H1 (cell line): ENCODE results near the gene LRRC49. TPM values are rescaled to one million over a fixed set of nuclear protein-coding genes. Genes with fewer than 3 reads are reported as not detected.

ENCODE experiments used
- CTCF ChIA-PET: fragments of 300-600 bp; sonication (Branson Sonifier 250); formaldehyde crosslinking; loops from one replicate; lab custom pipeline; 2021; ENCODE audit not compliant: partially characterized antibody; lab: Charles Lee
- POLR2A ChIA-PET: fragments of 300-600 bp; sonication (Branson Sonifier 250); formaldehyde crosslinking; loops from one replicate; lab custom pipeline; 2021; ENCODE audit warnings: inconsistent platforms; ENCODE audit not compliant: partially characterized antibody; lab: Charles Lee
- DNase-seq, 2 experiments: peaks; one replicate each; pipeline versions ENCODE4 v3.0.0 to v3.0.0-alpha.2; 2010 to 2022; ENCODE audit warnings: low spot score in 2 of 2, low read depth in 1 of 2, mixed read lengths in 1 of 2
- FAIRE-seq: peaks from 2 replicates; lab custom pipeline; 2011; peaks lifted over from hg19 to GRCh38; lab: Jason Lieb, UNC
- H2AFZ ChIP-seq: 2 replicates; pipeline ENCODE4 v1.8.1; 2012; ENCODE audit warnings: low read length, inconsistent platforms
- H2AK5ac ChIP-seq: 2 replicates; pipeline ENCODE4 v1.6.1; 2013; ENCODE audit warnings: low read depth, low read length
- H2BK120ac ChIP-seq: replicated peaks from 2 replicates; pipeline ENCODE3; 2013; ENCODE audit warnings: low read depth, low read length, inconsistent platforms
- H2BK12ac ChIP-seq: 2 replicates; pipeline ENCODE4 v1.6.1; 2013; ENCODE audit warnings: low read depth, low read length
- H2BK15ac ChIP-seq: 2 replicates; pipeline ENCODE4 v1.6.1; 2013; ENCODE audit warnings: low read length
- H2BK20ac ChIP-seq: 2 replicates; pipeline ENCODE4 v1.6.1; 2013; ENCODE audit warnings: low read length
- H2BK5ac ChIP-seq: 2 replicates; pipeline ENCODE4 v1.6.1; 2013; ENCODE audit warnings: low read depth, low read length
- H3K14ac ChIP-seq: 2 replicates; pipeline ENCODE4 v1.6.1; 2013; ENCODE audit warnings: inconsistent platforms; ENCODE audit not compliant: insufficient read length
- H3K18ac ChIP-seq: 2 replicates; pipeline ENCODE4 v1.6.1; 2013; ENCODE audit warnings: low read length; ENCODE audit errors: extremely low read depth
- H3K23ac ChIP-seq: 2 replicates; pipeline ENCODE4 v1.6.1; 2013; ENCODE audit warnings: inconsistent platforms; ENCODE audit not compliant: insufficient read length
- H3K23me2 ChIP-seq: 2 replicates; pipeline ENCODE4 v1.6.1; 2013; ENCODE audit warnings: low read depth, low read length
- H3K27ac ChIP-seq: 2 replicates; pipeline ENCODE4 v1.6.1; 2011; ENCODE audit warnings: low read depth, low read length, inconsistent platforms
- H3K27me3 ChIP-seq, 4 experiments: replicated peaks in 1 of 4; 1 replicate in 1 of 4; 2 replicates in 3 of 4; pipeline versions ENCODE4 v1.6.1 to v1.8.1; 2011 to 2013; ENCODE audit warnings: low read length in 3 of 4, mild to moderate bottlenecking in 3 of 4, inconsistent platforms in 2 of 4, mixed read lengths in 2 of 4, moderate library complexity in 1 of 4; ENCODE audit not compliant: control insufficient read depth in 3 of 4, insufficient read depth in 3 of 4; ENCODE audit errors: extremely low read depth in 1 of 4
- H3K36me3 ChIP-seq, 4 experiments: 2 replicates each; pipeline versions ENCODE4 v1.6.1 to v1.8.1; 2011 to 2013; ENCODE audit warnings: mild to moderate bottlenecking in 4 of 4, low read length in 3 of 4, moderate library complexity in 2 of 4, control low read depth in 1 of 4, inconsistent platforms in 1 of 4; ENCODE audit not compliant: insufficient read depth in 4 of 4, control insufficient read depth in 2 of 4
- H3K4ac ChIP-seq: replicated peaks from 2 replicates; pipeline ENCODE3; 2013; ENCODE audit warnings: low read length, low read depth, mixed read lengths, inconsistent platforms; ENCODE audit not compliant: insufficient read length
- H3K4me1 ChIP-seq, 4 experiments: replicated peaks in 1 of 4; 1 replicate in 1 of 4; 2 replicates in 3 of 4; pipeline versions ENCODE4 v1.6.1 to v1.8.1; 2011 to 2013; ENCODE audit warnings: low read length in 3 of 4, inconsistent platforms in 2 of 4, mixed read lengths in 1 of 4; ENCODE audit not compliant: insufficient read depth in 4 of 4, control insufficient read depth in 3 of 4
- H3K4me2 ChIP-seq, 2 experiments: 2 replicates each; pipeline versions ENCODE4 v1.6.1 to v1.8.1; 2011 to 2013; ENCODE audit warnings: low read depth in 2 of 2, low read length in 2 of 2, control low read depth in 1 of 2, inconsistent platforms in 1 of 2, mild to moderate bottlenecking in 1 of 2; ENCODE audit not compliant: insufficient read depth in 1 of 2
- H3K4me3 ChIP-seq, 4 experiments: fragments of 200-600, 300-600 bp in 1 of 4; sonication (generic), shearing (Covaris generic), sonication (Bioruptor Twin) in 1 of 4; 2 replicates each; pipeline versions ENCODE4 v1.5.1 to v1.8.1; 2011 to 2016; ENCODE audit warnings: low read length in 4 of 4, low read depth in 3 of 4, control low read depth in 2 of 4, inconsistent platforms in 2 of 4, mild to moderate bottlenecking in 2 of 4, mixed read lengths in 1 of 4, moderate library complexity in 1 of 4; ENCODE audit not compliant: insufficient read depth in 2 of 4; ENCODE audit errors: extremely low read depth in 1 of 4
- H3K56ac ChIP-seq: replicated peaks from 2 replicates; pipeline ENCODE3; 2013; ENCODE audit warnings: low read depth, mild to moderate bottlenecking, mixed read lengths, low read length, inconsistent platforms; ENCODE audit not compliant: insufficient read length
- H3K79me1 ChIP-seq: 2 replicates; pipeline ENCODE4 v1.6.1; 2013; ENCODE audit warnings: low read depth, low read length, control low read depth
- H3K79me2 ChIP-seq, 2 experiments: 2 replicates each; pipeline versions ENCODE4 v1.6.1 to v1.8.1; 2012 to 2013; ENCODE audit warnings: low read length in 2 of 2, mild to moderate bottlenecking in 2 of 2, inconsistent platforms in 1 of 2; ENCODE audit not compliant: insufficient read depth in 2 of 2, control insufficient read depth in 1 of 2
- H3K9ac ChIP-seq, 4 experiments: replicated peaks in 1 of 4; 1 replicate in 1 of 4; 2 replicates in 3 of 4; pipeline versions ENCODE4 v1.6.1 to v1.8.1; 2011 to 2013; ENCODE audit warnings: low read depth in 3 of 4, low read length in 3 of 4, control low read depth in 2 of 4, mild to moderate bottlenecking in 2 of 4, moderate library complexity in 2 of 4, inconsistent platforms in 1 of 4; ENCODE audit errors: extremely low read depth in 1 of 4
- H3K9me3 ChIP-seq, 2 experiments: 2 replicates each; pipeline versions ENCODE4 v1.6.1 to v1.8.1; 2012 to 2013; ENCODE audit warnings: mild to moderate bottlenecking in 2 of 2, moderate library complexity in 2 of 2, control low read depth in 1 of 2, inconsistent platforms in 1 of 2, low read depth in 1 of 2, low read length in 1 of 2, mixed read lengths in 1 of 2; ENCODE audit not compliant: insufficient read depth in 2 of 2
- H4K20me1 ChIP-seq, 2 experiments: replicated peaks in 1 of 2; 2 replicates each; pipeline versions ENCODE3 to v1.8.1; 2011 to 2013; ENCODE audit warnings: inconsistent platforms in 2 of 2, low read length in 2 of 2, mild to moderate bottlenecking in 1 of 2; ENCODE audit not compliant: insufficient read depth in 2 of 2, control insufficient read depth in 1 of 2
- H4K5ac ChIP-seq: 2 replicates; pipeline ENCODE4 v1.6.1; 2013; ENCODE audit warnings: low read length, low read depth, mixed read lengths, inconsistent platforms; ENCODE audit not compliant: insufficient read length
- H4K8ac ChIP-seq: 2 replicates; pipeline ENCODE4 v1.8.0; 2013; ENCODE audit warnings: mild to moderate bottlenecking, moderate library complexity, low read length, inconsistent platforms; ENCODE audit not compliant: insufficient read depth; ENCODE audit errors: extremely low read depth
- H4K91ac ChIP-seq: replicated peaks from 2 replicates; pipeline ENCODE3; 2013; ENCODE audit warnings: low read length, mixed read lengths, inconsistent platforms; ENCODE audit not compliant: insufficient read length
- BCL11A ChIP-seq, 2 experiments: IDR thresholded peaks; one replicate each; pipeline ENCODE4 v1.6.1; 2011; ENCODE audit warnings: low read depth in 2 of 2, low read length in 2 of 2, mild to moderate bottlenecking in 2 of 2
- NRF1 ChIP-seq: IDR thresholded peaks from 2 replicates; pipeline ENCODE4 v1.6.1; 2011; ENCODE audit warnings: mild to moderate bottlenecking, low read depth, low read length, improper control_type of control experiment
- WGBS, 2 experiments: shearing (Covaris generic) in 1 of 2; methylation state at CpG; one replicate each; pipeline versions ENCODE4 v1.1.6 to v1.1.7; 2013 to 2015; ENCODE audit warnings: low lambda C conversion rate in 2 of 2, mixed read lengths in 2 of 2, inconsistent platforms in 1 of 2, low coverage in 1 of 2, missing lambda C conversion rate in 1 of 2; ENCODE audit not compliant: insufficient replicate concordance in 2 of 2, insufficient coverage in 1 of 2, insufficient read length in 1 of 2; ENCODE audit errors: extremely low coverage in 1 of 2, missing lambda C conversion rate in 1 of 2; 5-methylcytosine and 5-hydroxymethylcytosine counted together
- polyA plus RNA-seq, 7 experiments: library from polyadenylated mRNA; depleted of rRNA in 3 of 7; stranded (reverse) in 5 of 7; unstranded in 2 of 7; fragments of >200 nt in 5 of 7; fragments of 200-250 nt in 2 of 7; gene quantifications; 1 replicate in 5 of 7; 2 replicates in 1 of 7; 4 replicates in 1 of 7; pipeline versions ENCODE4 v1.2.1 to v1.2.3, GENCODE V29; 2011 to 2013; ENCODE audit warnings: missing spikeins in 2 of 7, mixed read lengths in 2 of 7
- total RNA-seq: library from RNA; stranded (reverse); fragmentation: NEBNext Ultra II Directional; extraction: Animal tissue kit (Norgen Biotek cat#: 25700); gene quantifications from 2 replicates; pipeline ENCODE4 v1.2.1, GENCODE V29; 2021

LRRC49 gene
- total and polyA plus RNA-seq, 2 of the 8 experiments (the other 6 are each of a cell fraction or from before 2014, with no cell fraction given) = 5.0 to 10.4 TPM

DNA sequence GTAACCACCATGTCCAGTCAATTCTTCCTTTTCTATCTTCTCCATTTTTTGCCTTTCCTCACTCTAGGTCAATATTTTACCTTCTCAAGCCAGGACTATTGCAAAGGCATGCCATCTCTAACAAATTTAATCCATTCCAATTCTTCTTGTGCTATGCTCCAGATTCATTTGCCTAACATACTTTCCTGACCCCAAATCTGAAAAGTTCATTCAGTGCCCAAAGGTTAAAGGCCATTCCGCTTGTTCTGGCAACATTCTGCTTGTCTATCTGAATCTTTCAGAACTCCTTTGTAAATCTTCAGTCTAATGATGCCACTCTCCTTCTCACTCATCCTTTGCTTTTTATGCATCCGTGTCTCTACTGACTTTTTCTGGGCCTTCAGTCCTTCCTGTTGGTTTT is 15.9 kb upstream of the LRRC49 start:
- no peak overlapping the region for H3K27ac ChIP-seq
- no peaks in the 10 kb centered on the region for H3K27me3 ChIP-seq
- no peak overlapping the region for H2BK20ac ChIP-seq
- H3K79me2 ChIP-seq = no peaks in the 10 kb centered on the region
- H3K18ac ChIP-seq = no peak overlapping the region
- H4K20me1 ChIP-seq = no peaks in the 10 kb centered on the region
- no peak overlapping the region for H3K4ac ChIP-seq
- H4K5ac ChIP-seq = no peak overlapping the region
- CTCF ChIA-PET = no interaction called here
- H3K36me3 ChIP-seq = no peaks in the 10 kb centered on the region
- no peak overlapping the region for H3K4me3 ChIP-seq
- H3K23ac ChIP-seq = no peak overlapping the region
- peaks cover 0 to 8% of the 10 kb centered on the region in 2 experiments; a peak in 1 of 4 replicates for H3K9me3 ChIP-seq
- 87% methylated on average over 2 of the region's 2 CpGs; no CpG with 5 or more reads in 1 of the 2 experiments for WGBS, 2 experiments
- no peak overlapping the region for H3K14ac ChIP-seq
- TF ChIP-seq NRF1 (no peak), BCL11A (IDR thresholded peaks at IDR 0.05; ENCODE audit: low read depth in 2 of 2, low read length in 2 of 2) (no peak)
- TF ChIP-seq, all 59 proteins: peak for 0
- no peak overlapping the region for H2BK15ac ChIP-seq
- H3K4me2 ChIP-seq = no peak overlapping the region
- H3K9ac ChIP-seq = no peak overlapping the region
- H2BK120ac ChIP-seq = no peak overlapping the region
- no peak overlapping the region for H2AK5ac ChIP-seq
- H4K91ac ChIP-seq = no peak overlapping the region
- H3K23me2 ChIP-seq = no peaks in the 10 kb centered on the region
- no peak overlapping the region for H2BK5ac ChIP-seq
- no peak overlapping the region for H2AFZ ChIP-seq
- FAIRE-seq (no peak), DNase-seq (no peak)
- POLR2A ChIA-PET = no interaction called here
- H3K4me1 ChIP-seq = no peaks in the 10 kb centered on the region
- no peak overlapping the region for H3K56ac ChIP-seq
- no peaks in the 10 kb centered on the region for H3K79me1 ChIP-seq
- no peak overlapping the region for H2BK12ac ChIP-seq
- no peak overlapping the region for H4K8ac ChIP-seq
